AG09319 (cell line): ENCODE measurements around the gene RPL3.
"Not testable (repeated sequence)": the region's sequence is repeated elsewhere in the genome, so short reads cannot be mapped to it uniquely, and the experiment has no call there.

Experiments used
- DNase-seq: peaks from one replicate; pipeline ENCODE4 v3.0.0-alpha.2; 2010; ENCODE audit warnings: low read depth; ENCODE audit errors: extremely low read depth
- CTCF ChIP-seq: IDR thresholded peaks from 2 replicates; pipeline ENCODE4 v1.5.1; 2011; ENCODE audit warnings: low read depth, mild to moderate bottlenecking, inconsistent platforms, low read length, moderate library complexity

Gene RPL3

GRCh38 chr22:39336411-39336810, 17.0 kb upstream of the RPL3 start:
- TF ChIP-seq CTCF = no peak
- no peak for DNase-seq

GRCh38 chr22:39332441-39333064, 13.1 kb upstream of the RPL3 start:
- no peak for TF ChIP-seq CTCF
- no peak for DNase-seq

- DNase-seq = not testable (repeated sequence)
Observed at GRCh38 chr22:39330553-39330952, 11.1 kb upstream of the RPL3 start.

- DNase-seq = no peak
Observed at GRCh38 chr22:39327995-39328754, 8.8 kb upstream of the RPL3 start.

GRCh38 chr22:39325392-39325932, 6.0 kb upstream of the RPL3 start:
- DNase-seq = no peak
- TF ChIP-seq CTCF = no peak

More at GRCh38 chr22:39327995-39328754, 8.8 kb upstream of the RPL3 start:
- no peak for TF ChIP-seq CTCF

GRCh38 chr22:39320616-39321029, 1.2 kb upstream of the RPL3 start:
- not testable (repeated sequence) for DNase-seq

- DNase-seq = no peak
- no peak for TF ChIP-seq CTCF
Observed at GRCh38 chr22:39318507-39319283, 728 bp downstream of the RPL3 start.
